HG03354 (cell line): ENCODE measurements around the gene FXYD3.
A peak's percentile ranks its signal among the peaks of the same experiment; 100 is the strongest.
"Not testable (repeated sequence)": the region's sequence is repeated elsewhere in the genome, so short reads cannot be mapped to it uniquely, and the experiment has no call there.

Experiments used
- ATAC-seq: cut with Tn5 transposase; IDR thresholded peaks from one replicate; pipeline ENCODE4 v1.9.1; 2021; ENCODE audit warnings: mild to moderate bottlenecking; ENCODE audit not compliant: unreplicated experiment, poor library complexity, severe bottlenecking

FXYD3 gene

GRCh38 chr19:35138305-35138892, 22.8 kb downstream of the FXYD3 start, which contains the start of gene FXYD1:
Gene FXYD1, plus strand, starts transcription at chr19:35138824. Its CDS starts 1,256 bp downstream, at chr19:35140080.
- no peak for ATAC-seq

DNA sequence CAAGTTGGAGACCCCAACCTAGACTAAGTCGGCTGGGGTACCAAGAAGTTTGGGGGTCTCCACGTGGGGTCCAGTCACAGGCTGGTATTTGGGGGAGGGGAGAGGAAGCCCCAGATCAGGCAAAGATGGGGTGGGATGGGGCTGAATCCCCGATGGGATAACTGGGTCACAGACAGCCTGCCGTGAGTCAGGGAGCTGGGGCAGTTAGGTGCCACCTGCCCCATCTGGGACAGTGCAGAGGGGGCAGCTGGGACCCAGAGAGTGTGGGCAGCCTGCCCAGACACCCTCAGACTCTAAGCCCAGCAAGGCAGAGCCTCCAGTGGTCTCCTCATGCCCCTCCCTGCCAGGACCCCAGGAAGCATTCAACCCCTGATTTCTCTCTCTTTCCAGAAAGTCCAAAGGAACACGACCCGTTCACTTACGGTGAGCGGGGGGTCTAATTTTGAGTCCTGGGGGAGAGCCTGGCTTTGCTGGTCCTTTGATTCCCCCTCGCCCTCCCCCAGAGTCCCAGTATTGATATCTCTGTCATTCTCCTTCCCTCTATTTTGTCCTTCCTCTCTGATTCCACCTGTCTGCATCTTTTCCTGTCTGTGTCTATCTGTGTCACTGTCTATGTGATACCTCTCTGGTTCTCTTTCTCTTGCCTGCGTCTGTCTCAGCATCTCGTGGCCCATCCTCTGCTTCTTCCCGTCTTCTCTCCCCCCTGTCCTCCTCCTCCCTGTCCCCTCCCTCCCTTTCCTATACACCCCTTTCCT, 24.8 kb downstream of the FXYD3 start:
- ATAC-seq = no peak

GRCh38 chr19:35140962-35141836, 25.6 kb downstream of the FXYD3 start:
- ATAC-seq = peak; percentile 71

GRCh38 chr19:35141837-35142605, 26.4 kb downstream of the FXYD3 start:
- peak; percentile 18 for ATAC-seq

- ATAC-seq = no peak
Observed at GRCh38 chr19:35142606-35143230, 27.1 kb downstream of the FXYD3 start.

GRCh38 chr19:35143231-35143715, 27.6 kb downstream of the FXYD3 start, which contains the start of gene FXYD7:
Gene FXYD7, plus strand, starts transcription at chr19:35143255. Its CDS starts 79 bp downstream, at chr19:35143334.
- no peak for ATAC-seq

GRCh38 chr19:35143818-35144217, 28.2 kb downstream of the FXYD3 start:
- ATAC-seq = no peak

GRCh38 chr19:35144259-35144599, 28.6 kb downstream of the FXYD3 start:
- no peak for ATAC-seq

DNA sequence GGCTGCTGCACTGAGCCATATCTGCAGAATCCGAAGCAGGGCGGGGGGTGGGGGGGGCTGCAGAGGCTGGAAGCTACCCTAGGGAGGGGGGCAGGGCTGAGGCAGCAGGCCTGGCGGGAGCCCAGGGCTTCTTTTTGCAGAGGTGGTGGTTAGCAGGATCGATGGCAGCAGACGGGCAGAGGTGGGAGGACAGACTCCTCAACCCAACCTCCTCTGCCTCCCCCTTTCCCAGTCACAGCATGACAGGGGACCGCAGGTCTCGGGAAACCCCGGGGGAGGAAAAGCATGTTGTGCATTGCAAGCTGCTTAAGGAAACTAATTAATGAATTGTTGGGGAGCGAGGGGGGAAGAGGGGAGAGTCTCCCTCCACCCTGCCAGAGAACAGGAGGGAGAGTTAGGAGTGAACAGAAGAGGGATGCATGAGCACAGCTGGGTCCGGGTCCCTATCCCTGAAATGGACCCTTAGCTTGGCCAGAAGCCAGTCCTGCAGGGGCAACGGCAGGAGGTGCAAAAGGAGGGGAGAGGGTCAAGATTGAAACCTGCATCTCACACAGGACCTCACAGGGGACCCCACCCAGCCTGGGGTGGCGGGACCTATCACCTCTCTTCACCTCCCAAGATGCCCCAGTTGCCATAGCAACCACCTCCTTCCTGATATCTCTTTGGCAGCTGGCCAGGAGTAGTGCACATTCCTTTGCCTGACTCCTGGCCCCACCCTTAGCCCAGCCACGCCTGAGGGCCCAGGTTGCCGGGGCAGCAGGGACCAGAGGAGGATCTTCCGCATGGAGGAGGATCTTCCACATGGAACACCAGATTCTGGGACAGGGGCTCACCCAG, 29.2 kb downstream of the FXYD3 start:
- no peak for ATAC-seq

GRCh38 chr19:35146746-35147459, 31.3 kb downstream of the FXYD3 start:
- ATAC-seq = no peak

- ATAC-seq = no peak
Observed at GRCh38 chr19:35149463-35149862, 33.8 kb downstream of the FXYD3 start.

DNA sequence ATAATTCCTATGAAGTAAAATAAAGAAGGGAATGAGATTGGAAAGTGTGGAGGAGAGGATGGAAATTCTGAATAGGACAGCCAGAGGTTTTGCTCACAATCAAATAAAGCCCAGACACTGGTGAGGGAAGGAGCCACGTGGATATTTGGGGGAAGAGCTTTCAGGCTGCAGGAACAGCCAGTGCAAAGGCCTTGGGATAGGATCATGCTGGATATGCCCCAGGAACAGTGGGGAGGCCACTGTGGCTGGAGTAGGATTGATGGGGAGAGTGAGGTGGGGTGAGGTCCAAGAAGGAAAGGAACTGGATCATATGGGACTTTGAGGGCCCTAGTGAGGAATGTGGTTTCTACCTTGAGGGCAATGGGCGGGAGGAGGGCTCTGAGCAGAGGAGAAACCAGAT, 34.8 kb downstream of the FXYD3 start:
- no peak for ATAC-seq

DNA sequence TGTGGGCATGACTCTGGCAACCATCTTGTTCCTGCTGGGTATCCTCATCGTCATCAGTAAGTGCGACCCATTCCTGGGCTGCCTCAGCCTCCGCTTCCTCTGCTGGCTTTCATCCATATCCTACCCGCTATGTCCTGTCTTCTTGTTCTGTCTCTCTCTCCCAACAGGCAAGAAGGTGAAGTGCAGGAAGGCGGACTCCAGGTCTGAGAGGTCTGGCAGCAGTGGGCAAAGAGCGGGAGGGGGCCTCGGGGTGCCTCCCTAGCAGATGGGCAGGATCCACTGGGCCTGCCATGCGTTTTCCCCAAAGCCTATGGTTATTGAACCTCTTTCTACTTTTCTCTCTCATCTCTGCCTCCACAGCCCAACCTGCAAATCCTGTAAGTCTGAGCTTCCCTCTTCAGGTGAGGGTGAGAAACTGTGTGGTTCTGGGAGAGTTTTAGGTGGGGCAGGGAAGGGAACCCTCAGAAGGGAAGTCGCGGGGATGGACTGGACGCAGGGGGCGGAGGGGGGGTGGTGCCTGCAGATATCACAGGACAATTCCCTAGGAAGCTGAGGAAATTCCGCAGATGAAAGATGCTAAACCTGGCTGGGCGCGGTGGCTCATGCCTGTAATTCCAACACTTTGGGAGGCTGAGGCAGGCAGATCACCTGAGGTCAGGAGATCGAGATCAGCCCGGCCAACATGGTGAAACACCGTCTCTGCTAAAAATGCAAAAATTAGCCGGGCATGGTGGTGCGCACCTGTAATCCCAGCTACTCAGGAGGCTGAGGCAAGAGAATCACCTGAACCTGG, 35.8 kb downstream of the FXYD3 start:
- no peak for ATAC-seq

DNA sequence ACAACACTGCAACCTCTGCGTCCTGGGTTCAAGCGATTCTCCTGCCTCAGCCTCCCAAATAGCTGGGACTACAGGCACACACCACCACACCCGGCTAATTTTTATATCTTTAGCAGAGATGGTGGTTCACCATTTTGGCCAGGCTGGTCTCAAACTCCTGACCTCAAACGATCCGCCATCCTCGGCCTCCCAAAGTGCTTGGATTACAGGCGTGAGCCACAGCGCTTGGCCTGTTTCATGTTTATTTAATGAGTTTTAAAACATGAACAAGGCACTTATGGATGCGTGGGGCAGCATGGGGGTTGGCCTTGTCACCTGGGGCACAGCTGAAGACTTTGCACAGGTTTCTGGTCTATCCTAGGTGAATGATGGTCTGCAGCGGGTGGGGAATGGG, 37.5 kb downstream of the FXYD3 start:
- not testable (repeated sequence) for ATAC-seq

- peak; percentile 56 for ATAC-seq
Observed at GRCh38 chr19:35153701-35154524, 38.3 kb downstream of the FXYD3 start.
